Measurements from ENCODE around the gene TCOF1. TPM values are rescaled to one million over a fixed set of nuclear protein-coding genes. Genes with fewer than 3 reads are reported as not detected.

Gene TCOF1
- total RNA-seq, 2 experiments from 2014 or later, result 79.0 to 81.3 TPM

DNA sequence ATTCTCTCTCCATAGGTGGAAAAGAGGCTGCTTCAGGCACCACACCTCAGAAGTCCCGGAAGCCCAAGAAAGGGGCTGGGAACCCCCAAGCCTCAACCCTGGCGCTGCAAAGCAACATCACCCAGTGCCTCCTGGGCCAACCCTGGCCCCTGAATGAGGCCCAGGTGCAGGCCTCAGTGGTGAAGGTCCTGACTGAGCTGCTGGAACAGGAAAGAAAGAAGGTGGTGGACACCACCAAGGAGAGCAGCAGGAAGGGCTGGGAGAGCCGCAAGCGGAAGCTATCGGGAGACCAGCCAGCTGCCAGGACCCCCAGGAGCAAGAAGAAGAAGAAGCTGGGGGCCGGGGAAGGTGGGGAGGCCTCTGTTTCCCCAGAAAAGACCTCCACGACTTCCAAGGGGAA lies 38.8 kb downstream of the TCOF1 start:
- no peak overlapping the region for H3K27ac Mint-ChIP-seq
- POLR2A ChIA-PET, result interaction anchor here (1.4 to 9.2 kb wide), 2 partner anchors 9 to 15 kb away, joined by 6 to 70 read pairs; partner anchors contain the start of gene CD74

GRCh38 chr5:150397146-150397781 lies 39.8 kb downstream of the TCOF1 start:
- H3K27ac Mint-ChIP-seq, result no peak overlapping the region
- no peaks in the 10 kb centered on the region for H3K4me1 Mint-ChIP-seq (ENCODE audit: low read depth)
- no peak for DNase-seq
- H3K9me3 Mint-ChIP-seq (ENCODE audit: insufficient read depth), result no peaks in the 10 kb centered on the region
- H3K4me3 Mint-ChIP-seq, result no peak overlapping the region
- ChIA-PET POLR2A (interaction anchor here (1.2 to 9.2 kb wide), 4 partner anchors 8 to 53 kb away, joined by 5 to 70 read pairs (median 6); partner anchors contain the start of gene CD74), CTCF (interaction anchor here (0.8 to 6.7 kb wide), 12 partner anchors 10 to 53 kb away, joined by 3 to 42 read pairs (median 6); partner anchors contain the start of genes CD74 and RPS14)
- peaks cover 51% of the 10 kb centered on the region for H3K36me3 Mint-ChIP-seq (ENCODE audit: low read depth)
- ATAC-seq, result no peak
- H3K27me3 Mint-ChIP-seq (ENCODE audit: low read depth), result no peaks in the 10 kb centered on the region

More for the DNA sequence above, 38.8 kb downstream of the TCOF1 start:
- no peaks in the 10 kb centered on the region for H3K4me1 Mint-ChIP-seq (ENCODE audit: low read depth)
- CTCF ChIA-PET, result interaction anchor here (1.0 to 6.7 kb wide), 5 partner anchors 9 to 44 kb away, joined by 3 to 42 read pairs (median 12); partner anchors contain the start of gene CD74
- no peak for ATAC-seq
- DNase-seq, result no peak
- H3K4me3 Mint-ChIP-seq, result no peak overlapping the region
- H3K27me3 Mint-ChIP-seq (ENCODE audit: low read depth), result no peaks in the 10 kb centered on the region
- H3K9me3 Mint-ChIP-seq (ENCODE audit: insufficient read depth), result no peaks in the 10 kb centered on the region
- peaks cover 52% of the 10 kb centered on the region for H3K36me3 Mint-ChIP-seq (ENCODE audit: low read depth)

DNA sequence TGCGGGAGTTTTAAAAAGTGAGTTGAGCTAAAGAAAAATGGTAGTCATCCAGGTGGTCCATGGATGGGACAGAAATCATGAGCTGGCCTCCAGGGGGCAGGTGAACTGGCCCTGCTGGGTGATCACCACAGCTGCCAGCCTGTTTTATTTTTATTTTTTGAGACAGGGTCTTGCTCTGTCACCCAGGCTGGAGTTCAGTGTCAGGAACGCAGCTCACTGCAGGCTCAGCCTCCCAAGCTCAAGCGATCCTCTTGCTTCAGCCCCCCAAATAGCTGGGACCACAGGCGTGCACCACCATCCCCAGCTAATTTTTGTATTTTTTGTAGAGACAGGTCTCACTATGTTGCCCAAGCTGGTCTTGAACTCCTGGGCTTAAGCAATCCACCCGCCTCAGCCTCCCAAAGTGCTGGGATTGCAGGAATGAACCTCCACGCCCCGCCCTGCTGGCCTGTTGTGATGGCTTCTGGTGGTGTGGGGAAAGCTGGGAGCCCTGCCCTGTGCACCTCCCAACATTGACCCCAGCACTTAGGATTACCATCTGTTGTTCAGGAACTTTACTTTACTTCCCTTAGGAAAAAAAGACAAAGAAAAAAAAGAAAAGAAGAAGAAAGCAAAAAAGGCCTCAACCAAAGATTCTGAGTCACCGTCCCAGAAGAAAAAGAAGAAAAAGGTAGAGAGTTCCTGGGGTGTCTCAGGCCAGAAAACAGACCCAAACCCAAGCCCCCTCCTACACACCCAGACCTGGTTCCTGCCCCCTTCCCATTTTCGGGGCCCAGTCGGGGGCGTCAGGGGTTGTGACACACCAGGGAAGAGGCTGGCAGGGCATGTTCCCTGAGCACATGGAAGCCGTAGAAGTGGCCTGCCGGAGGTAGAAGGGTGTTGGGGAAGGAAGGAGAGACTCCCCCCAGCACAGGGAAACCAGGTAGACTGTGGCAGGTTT lies 40.6 kb downstream of the TCOF1 start:
- Mint-ChIP-seq H3K27me3 (ENCODE audit: low read depth) (no peaks in the 10 kb centered on the region), H3K4me3 (no peak overlapping the region), H3K4me1 (ENCODE audit: low read depth) (no peaks in the 10 kb centered on the region), H3K36me3 (ENCODE audit: low read depth) (peaks cover 59% of the 10 kb centered on the region), H3K9me3 (ENCODE audit: insufficient read depth) (no peaks in the 10 kb centered on the region), H3K27ac (no peak overlapping the region)
- ChIA-PET POLR2A (interaction anchor here (0.6 to 9.2 kb wide), 5 partner anchors 13 to 52 kb away, joined by 3 to 70 read pairs (median 5); partner anchors contain the start of gene CD74), CTCF (interaction anchor here (0.8 to 6.7 kb wide), 17 partner anchors 11 to 59 kb away, joined by 3 to 42 read pairs (median 4); partner anchors contain the start of genes CD74 and RPS14)
- DNase-seq (no peak), ATAC-seq (no peak)

- Mint-ChIP-seq H3K9me3 (ENCODE audit: insufficient read depth) (no peaks in the 10 kb centered on the region), H3K4me1 (ENCODE audit: low read depth) (no peaks in the 10 kb centered on the region), H3K4me3 (no peak overlapping the region), H3K27me3 (ENCODE audit: low read depth) (no peaks in the 10 kb centered on the region), H3K27ac (no peak overlapping the region), H3K36me3 (ENCODE audit: low read depth) (peaks cover 62% of the 10 kb centered on the region)
- CTCF ChIA-PET, result interaction anchor here (0.9 to 6.7 kb wide), 12 partner anchors 11 to 58 kb away, joined by 3 to 42 read pairs (median 5); partner anchors contain the start of genes CD74 and RPS14
- POLR2A ChIA-PET, result interaction anchor here (0.6 to 9.2 kb wide), 7 partner anchors 12 to 51 kb away, joined by 3 to 70 read pairs (median 4); partner anchors contain the start of gene CD74
- DNase-seq, result no peak
- peak; percentile 52 for ATAC-seq
Observed at GRCh38 chr5:150398722-150399523, 41.4 kb downstream of the TCOF1 start.

GRCh38 chr5:150399524-150400211 lies 42.2 kb downstream of the TCOF1 start:
- no peak for ATAC-seq
- CTCF ChIA-PET, result interaction anchor here (1.5 to 6.7 kb wide), 4 partner anchors 12 to 57 kb away, joined by 4 to 42 read pairs (median 22); partner anchors contain the start of genes CD74 and RPS14

GRCh38 chr5:150400316-150401075 lies 43.0 kb downstream of the TCOF1 start:
- no peaks in the 10 kb centered on the region for H3K9me3 Mint-ChIP-seq (ENCODE audit: insufficient read depth)
- ChIA-PET CTCF (interaction anchor here (1.4 to 6.7 kb wide), 2 partner anchors 11 to 36 kb away, joined by 6 to 42 read pairs; no protein-coding TSS in a partner anchor), POLR2A (interaction anchor here (0.8 to 9.2 kb wide), 3 partner anchors 11 to 33 kb away, joined by 3 to 70 read pairs (median 3); partner anchors contain the start of gene CD74)
- no peaks in the 10 kb centered on the region for H3K27me3 Mint-ChIP-seq (ENCODE audit: low read depth)
- no peak overlapping the region for H3K4me3 Mint-ChIP-seq
- H3K27ac Mint-ChIP-seq, result peak overlapping the region; percentile 40
- H3K36me3 Mint-ChIP-seq (ENCODE audit: low read depth), result peaks cover 59% of the 10 kb centered on the region
- DNase-seq, result no peak
- ATAC-seq, result no peak
- no peaks in the 10 kb centered on the region for H3K4me1 Mint-ChIP-seq (ENCODE audit: low read depth)

More at GRCh38 chr5:150399524-150400211, 42.2 kb downstream of the TCOF1 start:
- no peaks in the 10 kb centered on the region for H3K4me1 Mint-ChIP-seq (ENCODE audit: low read depth)
- no peaks in the 10 kb centered on the region for H3K9me3 Mint-ChIP-seq (ENCODE audit: insufficient read depth)
- no peak for DNase-seq
- peak overlapping the region; percentile 75 for H3K27ac Mint-ChIP-seq
- POLR2A ChIA-PET, result interaction anchor here (0.6 to 9.2 kb wide), 4 partner anchors 11 to 38 kb away, joined by 3 to 70 read pairs (median 4); partner anchors contain the start of gene CD74
- H3K4me3 Mint-ChIP-seq, result no peak overlapping the region
- peaks cover 61% of the 10 kb centered on the region for H3K36me3 Mint-ChIP-seq (ENCODE audit: low read depth)
- no peaks in the 10 kb centered on the region for H3K27me3 Mint-ChIP-seq (ENCODE audit: low read depth)

GRCh38 chr5:150401076-150401375 lies 43.5 kb downstream of the TCOF1 start:
- H3K27me3 Mint-ChIP-seq (ENCODE audit: low read depth), result no peaks in the 10 kb centered on the region
- CTCF ChIA-PET, result interaction anchor here (1.4 to 6.7 kb wide), 2 partner anchors 10 to 36 kb away, joined by 6 to 42 read pairs; no protein-coding TSS in a partner anchor
- ATAC-seq (no peak), DNase-seq (no peak)
- no peaks in the 10 kb centered on the region for H3K9me3 Mint-ChIP-seq (ENCODE audit: insufficient read depth)
- H3K36me3 Mint-ChIP-seq (ENCODE audit: low read depth), result peaks cover 59% of the 10 kb centered on the region
- POLR2A ChIA-PET, result interaction anchor here (0.8 to 9.2 kb wide), 3 partner anchors 10 to 32 kb away, joined by 3 to 70 read pairs (median 3); partner anchors contain the start of gene CD74
- H3K4me3 Mint-ChIP-seq, result no peak overlapping the region
- H3K4me1 Mint-ChIP-seq (ENCODE audit: low read depth), result no peaks in the 10 kb centered on the region
- no peak overlapping the region for H3K27ac Mint-ChIP-seq

DNA sequence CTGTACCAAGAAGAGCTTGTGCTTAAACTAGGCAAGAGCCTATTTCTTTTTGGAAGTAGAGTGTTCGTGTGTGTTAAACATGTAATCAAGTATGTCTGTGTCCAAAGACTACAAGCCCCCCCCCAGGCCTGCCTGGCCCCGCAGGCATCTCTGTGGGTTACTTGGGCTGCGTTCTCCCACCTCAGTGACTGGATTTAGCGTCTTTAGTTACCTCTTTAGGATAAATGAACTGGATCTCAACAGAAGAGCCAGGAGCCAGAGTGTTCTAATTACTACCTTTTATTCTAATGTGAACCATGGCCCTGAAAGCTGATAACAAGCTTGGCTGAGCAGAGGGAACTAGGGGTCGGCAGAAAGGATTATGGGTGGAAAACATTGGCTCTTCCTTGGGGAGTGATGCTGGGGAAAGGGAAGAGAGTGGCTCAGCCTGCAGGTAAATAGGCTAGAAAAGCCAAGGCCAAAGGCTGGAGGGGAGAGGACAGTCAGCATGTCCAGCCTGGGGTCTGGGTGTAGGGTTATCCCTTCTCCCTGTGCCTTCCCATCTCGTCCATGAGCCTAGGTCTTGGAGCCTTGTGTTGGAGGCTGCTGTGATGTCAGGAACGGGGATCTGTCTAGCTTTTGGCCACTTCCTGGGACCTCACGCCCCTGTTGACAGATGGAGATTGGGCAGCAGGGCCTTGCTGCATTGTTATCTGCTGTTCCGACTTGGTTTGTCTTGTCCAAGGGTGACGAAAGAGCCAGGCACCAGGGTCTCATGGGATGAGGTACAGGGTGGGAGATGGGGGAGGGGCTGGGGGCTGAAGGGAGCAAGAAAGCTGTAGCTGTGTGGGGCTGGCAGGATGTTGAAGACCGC lies 44.1 kb downstream of the TCOF1 start:
- POLR2A ChIA-PET, result interaction anchor here (0.8 to 9.2 kb wide), 3 partner anchors 10 to 32 kb away, joined by 3 to 70 read pairs (median 3); partner anchors contain the start of gene CD74
- DNase-seq (no peak), ATAC-seq (no peak)
- CTCF ChIA-PET, result interaction anchor here (1.4 to 6.7 kb wide), 2 partner anchors 9 to 35 kb away, joined by 6 to 42 read pairs; no protein-coding TSS in a partner anchor
- Mint-ChIP-seq H3K4me3 (no peak overlapping the region), H3K27me3 (ENCODE audit: low read depth) (no peaks in the 10 kb centered on the region), H3K36me3 (ENCODE audit: low read depth) (peaks cover 56% of the 10 kb centered on the region), H3K27ac (peak overlapping the region; percentile 58), H3K4me1 (ENCODE audit: low read depth) (no peaks in the 10 kb centered on the region), H3K9me3 (ENCODE audit: insufficient read depth) (no peaks in the 10 kb centered on the region)

GRCh38 chr5:150402229-150402773 lies 44.8 kb downstream of the TCOF1 start:
- Mint-ChIP-seq H3K27me3 (ENCODE audit: low read depth) (no peaks in the 10 kb centered on the region), H3K27ac (peak overlapping the region; percentile 40)
- POLR2A ChIA-PET, result interaction anchor here (9.2 kb wide), 1 partner anchor 9 kb away, joined by 70 read pairs; the partner anchor contains the start of gene CD74

More at GRCh38 chr5:150402229-150402773, 44.8 kb downstream of the TCOF1 start:
- Mint-ChIP-seq H3K9me3 (ENCODE audit: insufficient read depth) (no peaks in the 10 kb centered on the region), H3K4me1 (ENCODE audit: low read depth) (no peaks in the 10 kb centered on the region), H3K4me3 (no peak overlapping the region), H3K36me3 (ENCODE audit: low read depth) (peaks cover 56% of the 10 kb centered on the region)
- CTCF ChIA-PET, result interaction anchor here (1.1 to 6.7 kb wide), 2 partner anchors 35 to 299 kb away, joined by 3 to 42 read pairs; no protein-coding TSS in a partner anchor
- DNase-seq (no peak), ATAC-seq (no peak)
